ENCODE data around the gene THSD7B.

GRCh38 chr2:137298377-137298776 lies 533.0 kb downstream of the THSD7B start:
- TF ChIP-seq EZH2 (IDR thresholded peaks at IDR 0.05; ENCODE audit: low read length, unreplicated experiment) (no peak), EZH2phosphoT487 (IDR thresholded peaks at IDR 0.05; ENCODE audit: borderline replicate concordance, low read length) (no peak)

All from PC-3 (cell line).